Left kidney (tissue), 2 donors: ENCODE measurements around the gene CHRM4. TPM values are rescaled to one million over a fixed set of nuclear protein-coding genes. Genes with fewer than 3 reads are reported as not detected.

Experiments
- DNase-seq: peaks from one replicate; pipeline ENCODE4 v3.0.0-alpha.2; 2013
- polyA plus RNA-seq: library from polyadenylated mRNA; unstranded; fragments of 120-200 nt; gene quantifications from one replicate; pipeline ENCODE4 v1.2.1, GENCODE V29; 2013; ENCODE audit not compliant: insufficient read length

CHRM4 gene
- polyA plus RNA-seq, 1 donor, result 0.18 TPM

DNA sequence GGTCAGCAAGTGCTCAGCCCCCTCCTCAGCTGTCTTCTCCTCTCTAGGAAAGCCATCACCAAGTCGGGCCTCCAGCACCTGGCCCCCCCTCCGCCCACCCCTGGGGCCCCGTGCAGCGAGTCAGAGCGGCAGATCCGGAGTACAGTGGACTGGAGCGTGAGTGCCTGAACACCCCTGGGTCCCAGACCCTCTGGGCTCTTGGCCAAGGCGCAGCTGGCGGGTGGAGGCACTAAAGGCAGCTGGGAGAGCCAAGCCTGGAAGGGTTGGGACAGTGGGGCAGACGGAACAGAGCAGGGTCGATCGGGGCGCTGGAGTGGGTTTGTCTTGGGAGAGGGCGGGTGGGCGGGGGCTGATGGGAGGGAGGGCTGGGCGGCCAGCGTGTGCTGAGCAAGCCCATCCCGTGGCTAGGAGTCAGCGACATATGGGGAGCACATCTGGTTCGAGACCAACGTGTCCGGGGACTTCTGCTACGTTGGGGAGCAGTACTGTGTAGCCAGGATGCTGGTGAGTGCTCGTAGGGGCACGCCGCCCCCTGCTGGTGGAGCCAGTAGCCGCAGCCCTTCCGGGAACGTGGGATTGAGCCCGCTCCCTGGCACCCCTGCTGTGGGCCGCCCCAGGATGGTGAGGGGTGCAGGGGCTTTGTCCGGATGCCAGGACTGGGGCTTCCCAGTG, 24.2 kb downstream of the CHRM4 start:
- DNase-seq, result no peak

DNA sequence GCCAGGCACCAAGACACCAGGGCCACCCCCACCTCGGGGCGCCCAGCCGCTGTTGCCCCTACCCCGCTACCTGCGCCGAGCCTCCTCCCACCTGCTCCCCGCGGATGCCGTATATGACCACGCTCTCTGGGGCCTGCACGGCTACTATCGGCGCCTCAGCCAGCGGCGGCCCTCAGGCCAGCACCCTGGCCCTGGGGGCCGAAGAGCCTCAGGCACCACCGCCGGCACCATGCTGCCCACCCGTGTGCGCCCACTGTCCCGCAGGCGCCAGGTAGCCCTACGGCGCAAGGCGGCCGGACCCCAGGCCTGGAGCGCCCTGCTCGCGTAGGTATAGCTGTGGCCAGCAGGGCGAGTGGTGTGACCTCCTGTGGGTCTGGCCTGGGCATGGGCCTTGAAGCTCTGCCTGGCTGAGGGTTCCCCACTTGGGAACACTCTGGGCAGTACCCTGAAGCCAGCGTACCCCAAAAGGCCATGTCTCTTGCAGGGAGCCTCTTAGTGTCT, 24.9 kb downstream of the CHRM4 start:
- no peak for DNase-seq

DNA sequence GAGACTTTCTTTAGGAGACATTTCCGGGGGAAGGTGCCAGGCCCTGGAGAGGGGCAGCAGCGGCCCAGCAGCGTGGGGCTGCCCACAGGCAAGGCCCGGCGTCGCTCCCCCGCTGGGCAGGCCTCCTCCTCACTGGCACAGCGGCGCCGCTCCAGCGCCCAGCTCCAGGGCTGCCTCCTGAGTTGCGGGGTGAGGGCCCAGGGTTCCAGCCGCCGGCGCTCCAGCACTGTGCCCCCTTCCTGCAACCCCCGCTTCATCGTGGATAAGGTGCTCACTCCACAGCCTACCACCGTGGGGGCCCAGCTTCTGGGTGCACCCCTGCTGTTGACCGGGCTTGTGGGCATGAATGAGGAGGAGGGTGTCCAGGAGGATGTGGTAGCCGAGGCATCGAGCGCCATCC, 25.3 kb downstream of the CHRM4 start:
- no peak for DNase-seq

- no peak for DNase-seq
These were observed 26.8 kb downstream of the CHRM4 start for GRCh38 chr11:46364791-46365190.

- DNase-seq, result no peak
These were observed 27.5 kb downstream of the CHRM4 start for GRCh38 chr11:46364056-46364455.

DNA sequence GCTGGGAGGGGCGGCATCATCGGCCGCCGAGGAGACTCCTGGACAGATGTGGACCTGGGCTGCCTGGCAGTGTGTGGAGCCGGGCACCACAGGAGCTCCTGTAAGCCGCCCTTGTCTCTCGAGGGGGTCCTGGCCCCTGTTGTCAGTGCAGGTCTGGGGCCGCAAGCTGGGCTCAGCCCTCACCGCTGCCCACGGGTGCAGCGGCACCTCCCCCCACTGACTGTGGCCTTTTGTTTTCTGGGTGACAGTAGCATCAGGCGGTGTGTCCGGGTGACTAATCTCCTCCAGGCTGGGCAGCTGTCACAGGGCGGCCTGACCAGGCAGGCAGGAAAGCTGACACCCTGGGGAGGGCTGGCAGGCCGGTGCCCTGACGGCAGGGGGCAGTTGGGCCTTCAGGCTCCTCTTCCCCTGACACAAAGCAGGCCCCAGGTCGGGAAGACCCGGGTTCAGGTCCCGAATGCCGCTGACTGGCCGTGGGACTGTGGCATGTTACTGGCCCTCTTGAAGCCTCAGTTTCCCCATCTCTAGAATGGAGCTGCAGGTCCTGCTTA, 28.0 kb downstream of the CHRM4 start:
- DNase-seq, result no peak

DNA sequence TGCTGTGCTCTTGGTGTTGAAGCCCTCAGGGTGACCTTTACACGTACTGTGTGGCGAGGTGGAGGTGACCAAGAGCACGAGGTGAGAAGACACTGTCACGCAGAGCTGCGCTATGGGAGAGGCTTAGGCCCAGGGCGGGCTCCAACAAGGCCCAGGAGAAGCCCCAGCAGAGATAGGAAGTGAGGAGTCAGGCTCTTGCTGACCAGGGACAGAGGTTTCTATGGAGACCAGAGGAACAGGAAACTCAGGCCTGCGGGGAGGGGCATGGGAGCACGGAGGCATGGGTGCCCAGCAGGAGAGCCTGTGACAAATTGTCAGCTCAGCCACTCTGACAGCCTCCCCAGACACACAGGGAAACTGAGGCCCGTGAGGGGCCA, 28.6 kb downstream of the CHRM4 start:
- no peak for DNase-seq

GRCh38 chr11:46362156-46363030, 29.2 kb downstream of the CHRM4 start:
- no peak for DNase-seq

DNA sequence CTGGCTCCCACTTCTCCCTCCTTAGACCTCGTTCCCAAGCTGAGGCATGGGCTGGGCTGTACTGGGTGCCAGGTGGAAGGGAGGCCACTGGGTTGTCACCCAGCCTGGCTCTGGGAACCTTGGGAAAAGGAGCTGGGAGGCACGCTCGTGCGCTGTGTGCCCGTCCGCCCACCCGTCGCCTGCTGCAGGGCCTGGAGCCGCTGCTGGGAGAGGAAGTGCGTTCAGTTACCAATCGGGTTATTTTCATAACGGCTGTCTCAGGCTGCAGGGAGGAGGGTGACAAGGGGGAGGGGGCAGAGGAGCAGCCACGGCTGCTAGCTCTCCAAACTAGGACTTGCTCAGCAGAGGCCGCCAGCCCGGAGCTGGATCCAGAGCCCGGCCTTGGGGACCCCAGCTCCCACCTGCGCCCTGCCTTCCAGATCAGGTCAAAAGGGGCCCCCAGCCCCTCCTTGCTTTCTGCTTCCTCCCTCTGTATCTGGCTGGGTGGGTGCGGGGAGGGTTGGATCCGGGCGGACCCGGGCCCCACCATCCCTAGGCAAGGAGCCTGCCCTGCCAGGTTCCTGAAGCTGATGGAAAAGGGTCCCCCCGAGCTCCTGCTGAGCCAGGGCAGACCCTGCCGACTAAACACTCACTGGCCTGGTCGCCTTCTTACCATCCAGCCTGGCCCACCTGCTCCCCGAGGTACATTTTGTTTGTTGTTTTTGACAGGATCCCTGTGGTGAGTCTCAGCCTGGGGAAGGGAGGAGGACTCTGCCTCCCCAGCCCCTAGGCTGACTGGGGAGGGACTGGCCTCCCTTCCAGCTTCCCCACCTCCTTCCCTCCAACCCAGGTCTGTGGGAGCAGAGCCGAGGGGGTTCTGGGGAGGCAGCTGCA, 30.1 kb downstream of the CHRM4 start:
- peak; percentile 61 for DNase-seq

- no peak for DNase-seq
These were observed 30.7 kb downstream of the CHRM4 start for GRCh38 chr11:46360878-46361277.

DNA sequence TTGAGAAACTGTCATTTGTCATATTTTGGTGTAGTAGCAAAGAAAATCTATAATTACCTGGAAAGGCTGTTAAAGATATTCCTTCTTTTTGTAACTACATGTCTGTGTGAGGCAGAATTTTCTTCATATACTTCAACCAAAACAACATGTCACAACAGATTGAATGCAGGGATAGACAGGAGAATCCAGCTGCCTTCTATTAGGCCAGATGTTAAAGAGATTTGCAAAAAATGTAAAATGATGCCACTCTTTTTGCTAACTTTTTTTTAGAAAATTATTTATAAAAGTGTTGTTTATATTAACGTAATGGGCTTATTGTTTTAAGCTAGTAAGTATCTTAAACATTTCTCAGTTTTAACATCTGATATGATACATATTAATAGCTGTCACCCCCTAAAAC, 31.6 kb downstream of the CHRM4 start:
- no peak for DNase-seq

GRCh38 chr11:46357483-46357936, 34.1 kb downstream of the CHRM4 start:
- no peak for DNase-seq

GRCh38 chr11:46356924-46357482, 34.6 kb downstream of the CHRM4 start:
- DNase-seq, result no peak

GRCh38 chr11:46353698-46354097, 37.9 kb downstream of the CHRM4 start:
- DNase-seq, result no peak

- no peak for DNase-seq
These were observed 39.3 kb downstream of the CHRM4 start for GRCh38 chr11:46352063-46352841.

- no peak for DNase-seq
These were observed 40.0 kb downstream of the CHRM4 start for GRCh38 chr11:46351606-46352005.

- DNase-seq, result no peak
These were observed 40.4 kb downstream of the CHRM4 start for GRCh38 chr11:46351148-46351547.

DNA sequence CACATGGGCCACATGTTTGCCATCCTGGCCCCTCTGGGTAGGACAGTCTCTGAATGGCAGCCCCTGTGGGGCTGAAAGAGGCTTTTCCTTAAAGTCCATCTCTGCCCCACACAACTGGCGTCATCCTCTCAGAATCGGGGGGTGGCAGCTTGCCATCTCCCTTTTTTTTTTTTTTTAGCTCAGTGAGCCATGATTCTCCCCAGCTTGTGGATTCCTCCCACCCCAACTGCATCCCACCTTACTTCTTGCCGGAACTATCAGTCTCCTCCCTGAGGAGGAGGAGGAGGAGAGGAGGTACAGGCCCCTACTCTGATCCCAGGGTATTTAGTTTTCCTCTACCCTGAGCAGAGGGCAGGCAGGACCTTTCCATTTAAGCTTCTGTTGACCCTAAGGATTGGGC, 40.9 kb downstream of the CHRM4 start:
- DNase-seq, result no peak

GRCh38 chr11:46348566-46349401, 42.8 kb downstream of the CHRM4 start:
- DNase-seq, result no peak
